ENCODE data around the gene MAPK14. TPM values are rescaled to one million over a fixed set of nuclear protein-coding genes. Genes with fewer than 3 reads are reported as not detected.
"Not testable (repeated sequence)": the region's sequence is repeated elsewhere in the genome, so short reads cannot be mapped to it uniquely, and the experiment has no call there.

The MAPK14 gene
- total and polyA plus RNA-seq, 7 donors = 30.8 to 91.1 (median 61.9) TPM

DNA sequence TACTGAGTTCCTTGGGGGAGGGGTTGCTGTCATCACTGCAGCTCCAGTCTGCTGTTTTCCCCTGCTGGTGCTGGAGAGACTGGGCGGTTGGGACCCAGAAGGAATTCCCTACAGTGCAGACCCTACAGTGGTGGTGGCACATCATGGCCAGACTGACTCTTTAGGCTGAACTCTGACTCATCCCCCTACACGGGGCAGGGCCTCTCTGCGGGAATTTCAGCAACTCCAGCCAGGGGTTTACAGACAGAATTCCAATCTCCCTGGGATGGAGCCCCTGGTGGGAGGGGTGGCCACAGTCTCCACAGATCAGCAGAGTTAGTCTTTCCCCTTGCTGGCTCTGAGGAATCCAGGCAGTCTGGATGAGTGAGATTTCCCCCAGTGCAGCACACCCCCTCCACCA lies 55.8 kb downstream of the MAPK14 start:
- no peaks in the 10 kb centered on the region for H3K27me3 ChIP-seq
- TF ChIP-seq POLR2A (IDR thresholded peaks at IDR 0.05) = no peak
- TF ChIP-seq EP300 (IDR thresholded peaks at IDR 0.05) = no peak
- TF ChIP-seq POLR2AphosphoS5 (IDR thresholded peaks at IDR 0.05) = no peak
- H3K27ac ChIP-seq = no peak overlapping the region
- 86 to 96% methylated on average over 3 of the region's 3 CpGs for WGBS, 2 donors
- no peaks in the 10 kb centered on the region for H3K9me3 ChIP-seq
- H3K4me3 ChIP-seq = no peak overlapping the region
- no peak for DNase-seq
- H3K4me1 ChIP-seq = peaks cover 0 to 8% (median 3%) of the 10 kb centered on the region in 4 donors
- peaks cover 20 to 58% (median 31%) of the 10 kb centered on the region in 4 donors for H3K36me3 ChIP-seq
- intact Hi-C loops (cut with DNase I) = no loop called here

DNA sequence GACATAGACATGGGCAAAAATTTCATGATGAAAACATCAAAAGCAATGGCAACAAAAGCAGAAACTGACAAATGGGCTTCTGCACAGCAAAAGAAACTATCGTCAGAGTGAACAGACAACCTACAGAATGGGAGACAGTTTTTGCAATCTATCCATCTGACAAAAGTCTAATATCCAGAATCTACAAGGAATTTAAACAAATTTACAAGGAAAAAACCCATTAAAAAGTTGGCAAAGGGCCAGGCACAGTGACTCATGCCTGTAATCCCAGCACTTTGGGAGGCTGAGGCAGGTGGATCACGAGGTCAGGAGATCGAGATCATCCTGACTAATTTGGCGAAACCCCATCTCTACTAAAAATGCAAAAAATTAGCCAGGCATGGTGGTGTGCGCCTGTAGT lies 60.6 kb downstream of the MAPK14 start:
- H3K4me3 ChIP-seq; H3K27me3 ChIP-seq; H3K9me3 ChIP-seq; H3K27ac ChIP-seq; intact Hi-C loops (cut with DNase I); DNase-seq; H3K4me1 ChIP-seq: not testable (repeated sequence)
- peaks cover 8 to 21% (median 13%) of the 10 kb centered on the region in 4 donors for H3K36me3 ChIP-seq
- WGBS, 2 donors = 75 to 90% methylated on average over 5 of the region's 5 CpGs

DNA sequence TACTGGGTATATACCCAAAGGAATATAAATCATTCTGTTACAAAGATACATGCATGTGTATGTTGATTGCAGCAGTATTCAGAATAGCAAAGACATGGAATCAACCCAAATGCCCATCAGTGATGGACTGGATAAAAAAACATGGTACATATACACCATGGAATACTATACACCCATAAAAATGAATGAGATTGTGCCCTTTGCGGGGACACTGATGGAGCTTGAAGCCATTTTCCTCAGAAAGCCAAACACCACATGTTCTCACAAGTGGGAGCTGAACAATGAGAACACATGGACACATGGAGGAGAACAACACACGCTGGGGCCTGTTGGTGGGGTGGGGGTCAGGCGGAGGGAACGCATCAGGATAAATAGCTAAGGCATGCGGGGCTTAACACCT lies 61.4 kb downstream of the MAPK14 start:
- Histone ChIP-seq H3K4me1 (no peaks in the 10 kb centered on the region), H3K27me3 (no peaks in the 10 kb centered on the region), H3K9me3 (no peaks in the 10 kb centered on the region), H3K27ac (no peak overlapping the region), H3K4me3 (no peak overlapping the region), H3K36me3 (peaks cover 0 to 12% (median 5%) of the 10 kb centered on the region in 4 donors)
- intact Hi-C loops (cut with DNase I) = no loop called here
- TF ChIP-seq, protein P1, sequence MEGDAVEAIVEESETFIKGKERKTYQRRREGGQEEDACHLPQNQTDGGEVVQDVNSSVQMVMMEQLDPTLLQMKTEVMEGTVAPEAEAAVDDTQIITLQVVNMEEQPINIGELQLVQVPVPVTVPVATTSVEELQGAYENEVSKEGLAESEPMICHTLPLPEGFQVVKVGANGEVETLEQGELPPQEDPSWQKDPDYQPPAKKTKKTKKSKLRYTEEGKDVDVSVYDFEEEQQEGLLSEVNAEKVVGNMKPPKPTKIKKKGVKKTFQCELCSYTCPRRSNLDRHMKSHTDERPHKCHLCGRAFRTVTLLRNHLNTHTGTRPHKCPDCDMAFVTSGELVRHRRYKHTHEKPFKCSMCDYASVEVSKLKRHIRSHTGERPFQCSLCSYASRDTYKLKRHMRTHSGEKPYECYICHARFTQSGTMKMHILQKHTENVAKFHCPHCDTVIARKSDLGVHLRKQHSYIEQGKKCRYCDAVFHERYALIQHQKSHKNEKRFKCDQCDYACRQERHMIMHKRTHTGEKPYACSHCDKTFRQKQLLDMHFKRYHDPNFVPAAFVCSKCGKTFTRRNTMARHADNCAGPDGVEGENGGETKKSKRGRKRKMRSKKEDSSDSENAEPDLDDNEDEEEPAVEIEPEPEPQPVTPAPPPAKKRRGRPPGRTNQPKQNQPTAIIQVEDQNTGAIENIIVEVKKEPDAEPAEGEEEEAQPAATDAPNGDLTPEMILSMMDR (IDR thresholded peaks at IDR 0.05) = no peak
- TF ChIP-seq EP300 (IDR thresholded peaks at IDR 0.05) (no peak), POLR2AphosphoS5 (IDR thresholded peaks at IDR 0.05) (no peak), POLR2A (IDR thresholded peaks at IDR 0.05) (no peak)
- 98% methylated on average over 5 of the region's 5 CpGs for WGBS, 2 donors
- DNase-seq = no peak

DNA sequence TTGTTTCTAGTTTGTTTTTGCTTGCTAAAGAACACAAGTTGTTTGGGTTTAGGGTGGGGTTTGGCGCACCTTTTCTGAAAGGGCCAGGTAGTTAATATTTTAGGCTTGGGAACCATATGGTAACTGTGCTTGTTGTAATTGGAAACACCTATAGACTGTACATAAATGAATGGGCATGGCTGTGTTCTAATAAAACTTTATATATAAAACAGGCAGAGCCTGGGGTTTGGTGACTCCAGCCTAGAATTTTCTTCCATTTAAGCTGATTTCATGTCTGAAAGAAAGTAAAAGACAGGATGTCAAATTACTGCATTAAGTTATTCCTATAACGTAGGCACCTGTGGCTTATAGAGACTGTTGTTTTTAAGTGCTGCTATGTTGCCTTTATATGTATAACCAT lies 66.6 kb downstream of the MAPK14 start:
- Histone ChIP-seq H3K27me3 (no peaks in the 10 kb centered on the region), H3K27ac (peak overlapping the region in 3 of 4 donors; percentile 45 to 61 (median 53)), H3K4me1 (peaks cover 0 to 21% (median 11%) of the 10 kb centered on the region in 4 donors), H3K4me3 (no peak overlapping the region), H3K9me3 (no peaks in the 10 kb centered on the region), H3K36me3 (peaks cover 0 to 22% (median 2%) of the 10 kb centered on the region in 4 donors)
- DNase-seq = no peak
- no peak for TF ChIP-seq EP300 (IDR thresholded peaks at IDR 0.05)
- TF ChIP-seq POLR2A (IDR thresholded peaks at IDR 0.05) = no peak
- no peak for TF ChIP-seq POLR2AphosphoS5 (IDR thresholded peaks at IDR 0.05)
- TF ChIP-seq, protein P1 (IDR thresholded peaks at IDR 0.05) = no peak
- 72 to 88% methylated on average over 2 of the region's 2 CpGs for WGBS, 2 donors
- intact Hi-C loops (cut with DNase I) = no loop called here

DNA sequence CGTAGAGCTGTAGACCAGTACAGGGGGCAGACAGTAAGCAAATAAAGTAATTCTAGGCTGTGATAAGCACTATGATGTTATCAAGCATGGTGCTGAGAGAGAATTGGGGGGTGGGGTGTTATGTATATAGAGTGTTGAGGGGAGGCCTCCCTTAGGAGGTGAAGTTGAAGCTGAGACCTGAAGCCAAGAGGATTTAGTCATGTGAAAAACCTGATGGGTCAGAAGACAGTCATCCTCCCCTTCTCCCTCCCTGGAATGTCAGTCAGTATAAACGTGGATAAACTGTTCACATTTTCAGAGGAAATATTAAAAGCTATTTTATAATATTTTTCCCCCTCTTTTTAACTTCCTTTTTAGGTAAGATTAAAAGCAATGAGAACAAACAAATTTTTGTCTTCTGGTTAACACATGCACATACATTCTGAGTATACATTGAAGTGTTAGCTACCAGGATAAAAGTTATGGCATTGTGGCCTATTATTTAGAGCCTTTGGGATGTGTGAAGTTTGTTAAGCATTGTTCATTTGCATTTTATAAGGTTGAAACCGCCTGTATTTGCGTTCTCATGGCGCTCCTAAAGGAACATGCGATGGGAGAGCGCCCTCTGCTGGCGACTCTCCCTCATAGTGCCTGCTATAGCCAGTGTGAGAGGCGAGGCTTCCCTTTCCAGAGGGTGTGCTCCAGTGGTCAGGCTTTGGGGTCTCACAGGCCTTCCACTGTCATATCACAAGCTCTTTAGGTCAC lies 67.3 kb downstream of the MAPK14 start:
- H3K4me3 ChIP-seq = no peak overlapping the region
- no peaks in the 10 kb centered on the region for H3K27me3 ChIP-seq
- peaks cover 0 to 25% (median 11%) of the 10 kb centered on the region in 4 donors for H3K4me1 ChIP-seq
- H3K27ac ChIP-seq = peak overlapping the region; percentile 45 to 61 (median 57)
- intact Hi-C loops (cut with DNase I) = loop anchor here (1.0 to 5.0 kb wide), 3 partner anchors 68 to 173 kb away; partner anchors contain the start of genes BRPF3, MAPK14 and SRPK1
- peak; percentile 90 for DNase-seq
- TF ChIP-seq, protein P1 (IDR thresholded peaks at IDR 0.05) = peak; percentile 92 to 97 (median 95)
- TF ChIP-seq POLR2A (IDR thresholded peaks at IDR 0.05) (no peak), POLR2AphosphoS5 (IDR thresholded peaks at IDR 0.05) (peak in 3 of 4 donors; percentile 18 to 59 (median 31))
- WGBS, 2 donors = 6 to 10% methylated on average over 9 of the region's 9 CpGs
- peaks cover 0 to 22% (median 2%) of the 10 kb centered on the region in 4 donors for H3K36me3 ChIP-seq
- H3K9me3 ChIP-seq = no peaks in the 10 kb centered on the region
